Endothelial cell of umbilical vein (primary cell): Measurements from ENCODE around the gene ANO9.

ENCODE experiments used
- CTCF ChIP-seq, 2 donors: IDR thresholded peaks; 1 replicate in 1 of 2; 2 replicates in 1 of 2; pipeline ENCODE4 v1.5.1; 2011; ENCODE audit warnings: low read length in 2 of 2, mild to moderate bottlenecking in 2 of 2, moderate library complexity in 2 of 2, control low read depth in 1 of 2, inconsistent platforms in 1 of 2, low read depth in 1 of 2; ENCODE audit not compliant: insufficient read depth in 1 of 2; ENCODE audit errors: extremely low read depth in 1 of 2
- EZH2 ChIP-seq: IDR thresholded peaks from 2 replicates; pipeline ENCODE4 v1.6.1; 2012; ENCODE audit warnings: borderline replicate concordance, low read depth, mild to moderate bottlenecking, moderate library complexity, low read length, inconsistent platforms; ENCODE audit not compliant: severe bottlenecking
- FOS ChIP-seq: IDR thresholded peaks from 2 replicates; pipeline ENCODE4 v1.6.1; 2011; ENCODE audit warnings: mild to moderate bottlenecking, low read length, moderate library complexity, borderline replicate concordance; ENCODE audit not compliant: insufficient read depth
- JUN ChIP-seq: IDR thresholded peaks from 2 replicates; pipeline ENCODE4 v1.6.1; 2011; ENCODE audit warnings: borderline replicate concordance, low read depth; ENCODE audit not compliant: insufficient read length, insufficient read depth
- POLR2A ChIP-seq: IDR thresholded peaks from 2 replicates; pipeline ENCODE4 v1.6.1; 2012; ENCODE audit warnings: low read depth, mild to moderate bottlenecking, control low read depth, low read length

DNA sequence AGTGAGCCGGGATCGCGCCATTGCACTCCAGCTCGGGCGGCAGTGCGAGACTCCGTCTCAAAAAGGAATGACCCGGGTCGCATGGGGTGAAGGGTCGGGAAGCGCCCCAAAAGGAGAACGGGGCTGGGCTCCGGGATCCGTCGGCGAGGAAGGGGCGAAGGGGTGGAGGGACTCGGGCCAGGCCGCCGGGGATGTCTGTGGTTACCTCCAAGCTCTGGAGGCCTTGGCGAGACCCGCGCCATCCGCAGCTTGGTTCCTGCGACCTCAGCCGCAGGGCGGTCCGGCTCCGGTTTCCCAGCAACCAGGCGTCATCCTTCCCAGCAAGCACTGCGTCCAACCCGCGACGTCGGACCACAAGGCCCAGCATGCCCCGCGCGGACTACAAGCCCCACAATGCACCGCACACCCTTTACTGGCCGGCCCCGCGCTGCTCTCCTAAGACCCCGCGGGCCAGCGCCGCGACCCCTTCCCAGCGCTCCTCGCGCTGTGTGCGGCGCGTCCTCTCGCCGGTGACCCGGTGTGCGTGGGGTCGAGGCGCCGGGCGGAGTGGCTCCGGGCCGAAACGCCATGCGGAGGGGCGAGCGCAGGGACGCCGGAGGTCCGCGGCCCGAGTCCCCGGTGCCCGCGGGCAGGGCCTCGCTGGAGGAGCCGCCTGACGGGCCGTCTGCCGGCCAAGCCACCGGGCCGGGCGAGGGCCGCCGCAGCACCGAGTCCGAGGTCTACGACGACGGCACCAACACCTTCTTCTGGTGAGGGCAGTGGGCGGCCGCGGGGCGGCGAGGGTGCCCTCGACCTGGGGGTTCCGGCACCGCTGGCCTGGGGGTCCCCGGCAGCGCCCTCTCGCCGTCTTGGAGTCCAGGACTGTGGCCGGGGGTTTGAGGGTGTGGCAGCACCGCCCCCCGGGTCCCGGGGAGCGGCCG, 8.3 kb upstream of the ANO9 start, which contains the start of gene PTDSS2:
- TF ChIP-seq POLR2A (peak; percentile 88), EZH2 (no peak), CTCF (IDR thresholded peaks at IDR 0.05; ENCODE audit: extremely low read depth in 1 of 2, insufficient read depth in 1 of 2, low read depth in 1 of 2, low read length in 2 of 2) (no peak), FOS (no peak), JUN (no peak)
